HepG2 (cell line): ENCODE measurements around the gene CSTB. TPM values are rescaled to one million over a fixed set of nuclear protein-coding genes. Genes with fewer than 3 reads are reported as not detected.

Experiments
- ATM ChIP-seq: fragments of 450-650 bp; IDR thresholded peaks from 2 replicates; pipeline ENCODE4 v1.7.1; 2017; ENCODE audit warnings: mild to moderate bottlenecking, borderline replicate concordance
- BRF2 ChIP-seq: sonication (generic); formaldehyde crosslinking; IDR thresholded peaks from 2 replicates; pipeline ENCODE4 v1.8.1; 2022; ENCODE audit warnings: mild to moderate bottlenecking, missing genetic modification reagents
- CREM ChIP-seq, 2 experiments: sonication (generic) in 1 of 2; formaldehyde crosslinking in 1 of 2; IDR thresholded peaks; 2 replicates each; pipeline versions ENCODE4 v1.4.0 to v1.6.1; 2016 to 2020; ENCODE audit warnings: antibody characterized with exemption in 1 of 2, mild to moderate bottlenecking in 1 of 2, missing genetic modification reagents in 1 of 2
- DNMT1 ChIP-seq: sonication (generic); formaldehyde crosslinking; IDR thresholded peaks from 2 replicates; pipeline ENCODE4 v1.5.1; 2020; ENCODE audit warnings: mild to moderate bottlenecking, missing genetic modification reagents
- DRAP1 ChIP-seq: IDR thresholded peaks from 2 replicates; pipeline ENCODE4 v1.6.1; 2016; ENCODE audit warnings: missing genetic modification reagents, missing compliant biosample characterization
- ELF1 ChIP-seq: sonication (generic); formaldehyde crosslinking; IDR thresholded peaks from 2 replicates; pipeline ENCODE4 v1.4.0; 2020; ENCODE audit warnings: missing genetic modification reagents
- ETS1 ChIP-seq: sonication (generic); formaldehyde crosslinking; IDR thresholded peaks from 2 replicates; pipeline ENCODE4 v1.4.0; 2020; ENCODE audit warnings: missing genetic modification reagents
- EZH2 ChIP-seq: conservative IDR thresholded peaks from 2 replicates; pipeline ENCODE4 v1.6.1; 2012; ENCODE audit warnings: mild to moderate bottlenecking, low read depth, low read length, moderate library complexity
- IRF1 ChIP-seq: sonication (generic); formaldehyde crosslinking; IDR thresholded peaks from 2 replicates; pipeline ENCODE4 v1.4.0; 2020; ENCODE audit warnings: low read depth, mild to moderate bottlenecking, missing genetic modification reagents
- KDM3A ChIP-seq: IDR thresholded peaks from 2 replicates; pipeline ENCODE4 v1.6.1; 2018; ENCODE audit warnings: low read depth, missing compliant biosample characterization
- KLF12 ChIP-seq: sonication (generic); formaldehyde crosslinking; IDR thresholded peaks from 2 replicates; pipeline ENCODE4 v1.4.0; 2020; ENCODE audit warnings: missing genetic modification reagents, borderline replicate concordance
- MBNL3 ChIP-seq: fragments of 250-450 bp; sonication (Bioruptor Pico); conservative IDR thresholded peaks from 2 replicates; pipeline ENCODE4 v1.8.0; 2022; ENCODE audit warnings: mild to moderate bottlenecking, inconsistent platforms
- POGK ChIP-seq: sonication (generic); formaldehyde crosslinking; conservative IDR thresholded peaks from 2 replicates; pipeline ENCODE4 v1.8.0; 2022; ENCODE audit warnings: mild to moderate bottlenecking, moderate library complexity, missing genetic modification reagents
- RAD51 ChIP-seq: fragments of 450-650 bp; IDR thresholded peaks from 2 replicates; pipeline ENCODE4 v1.6.1; 2016; ENCODE audit warnings: borderline replicate concordance
- RARA ChIP-seq: IDR thresholded peaks from 2 replicates; pipeline ENCODE4 v1.6.1; 2016; ENCODE audit warnings: missing genetic modification reagents, missing compliant biosample characterization
- RBFOX2 ChIP-seq: fragments of 200-400 bp; formaldehyde crosslinking; IDR thresholded peaks from 2 replicates; pipeline ENCODE4 v1.6.1; 2017; ENCODE audit warnings: low read depth, mild to moderate bottlenecking, low read length
- ZBTB21 ChIP-seq: sonication (generic); formaldehyde crosslinking; IDR thresholded peaks from 2 replicates; pipeline ENCODE4 v1.4.0; 2020; ENCODE audit warnings: missing genetic modification reagents
- ZNF264 ChIP-seq: sonication (generic); formaldehyde crosslinking; IDR thresholded peaks from 2 replicates; pipeline ENCODE4 v1.4.0; 2020; ENCODE audit warnings: missing genetic modification reagents
- ZNF576 ChIP-seq: sonication (generic); formaldehyde crosslinking; IDR thresholded peaks from 2 replicates; pipeline ENCODE4 v1.4.0; 2020; ENCODE audit warnings: mild to moderate bottlenecking, missing genetic modification reagents
- ZNF589 ChIP-seq: sonication (generic); formaldehyde crosslinking; conservative IDR thresholded peaks from 2 replicates; pipeline ENCODE4 v1.8.0; 2022; ENCODE audit warnings: mild to moderate bottlenecking, moderate library complexity, missing genetic modification reagents
- ZNF784 ChIP-seq: sonication (generic); formaldehyde crosslinking; IDR thresholded peaks from 2 replicates; pipeline ENCODE4 v1.5.1; 2020; ENCODE audit warnings: missing genetic modification reagents, mild to moderate bottlenecking, borderline replicate concordance
- ZNF850 ChIP-seq: sonication (generic); formaldehyde crosslinking; conservative IDR thresholded peaks from 2 replicates; pipeline ENCODE4 v1.9.0; 2021; ENCODE audit warnings: mild to moderate bottlenecking, missing genetic modification reagents
- polyA plus RNA-seq, 8 experiments: library from polyadenylated mRNA; depleted of rRNA in 3 of 8; stranded (reverse) in 7 of 8; unstranded in 1 of 8; fragments of >200 nt; fragmentation: Illumina TruSeq in 4 of 8; extraction: Trizol in 4 of 8; gene quantifications; 2 replicates each; pipeline versions ENCODE4 v1.2.1 to v1.2.3, GENCODE V29; 2011 to 2016; ENCODE audit warnings: low read depth in 4 of 8, missing spikeins in 1 of 8, mixed read lengths in 1 of 8; ENCODE audit not compliant: insufficient read depth in 1 of 8
- total RNA-seq, 5 experiments: library from RNA; depleted of rRNA; stranded (reverse); fragments of >200 nt; fragmentation: Illumina TruSeq; extraction: Trizol; gene quantifications; 2 replicates each; pipeline ENCODE4 v1.2.3, GENCODE V29; 2016; ENCODE audit warnings: low read depth in 1 of 5

CSTB gene
- total and polyA plus RNA-seq, 2 of the 13 experiments (the other 11 are each of a cell fraction or from before 2014, with no cell fraction given), result 11.7 to 94.1 TPM

- no peak for TF ChIP-seq IRF1 (CRISPR knock-in tag)
- no peak for TF ChIP-seq ZNF850 (CRISPR knock-in tag)
- TF ChIP-seq ZNF784, result 0 out of 2 replicates have a peak, but pooled peaks have one; percentile 13
- no peak for TF ChIP-seq EZH2
- no peak for TF ChIP-seq BRF2 (CRISPR knock-in tag)
- 0 out of 2 replicates have a peak, but pooled peaks have one; percentile 82 for TF ChIP-seq KLF12 (CRISPR knock-in tag)
- TF ChIP-seq CREM (IDR thresholded peaks at IDR 0.05), result peak; percentile 58; the same call in 1 of the 2 replicates
- TF ChIP-seq CREM (CRISPR knock-in tag; IDR thresholded peaks at IDR 0.05), result 0 out of 2 replicates have a peak, but pooled peaks have one; percentile 12
- TF ChIP-seq ETS1, result 0 out of 2 replicates have a peak, but pooled peaks have one; percentile 66
- TF ChIP-seq POGK, result peak; percentile 93
- TF ChIP-seq ZBTB21 (CRISPR knock-in tag), result peak; percentile 59; the same call in 1 of the 2 replicates
- TF ChIP-seq DNMT1 (CRISPR knock-in tag), result no peak
- peak; percentile 64 for TF ChIP-seq DRAP1 (CRISPR knock-in tag)
- peak; percentile 88; the same call in 1 of the 2 replicates for TF ChIP-seq KDM3A (CRISPR knock-in tag)
- TF ChIP-seq ZNF264 (CRISPR knock-in tag), result peak; percentile 69
- peak; percentile 77 for TF ChIP-seq ELF1 (CRISPR knock-in tag)
- 0 out of 2 replicates have a peak, but pooled peaks have one; percentile 64 for TF ChIP-seq ZNF589 (CRISPR knock-in tag)
- peak; percentile 44; the same call in 1 of the 2 replicates for TF ChIP-seq RARA (CRISPR knock-in tag)
- TF ChIP-seq ZNF576 (CRISPR knock-in tag), result no peak; the same call in 1 of the 2 replicates
- no peak for TF ChIP-seq ATM
- no peak for TF ChIP-seq MBNL3 (CRISPR knock-in tag)
- TF ChIP-seq RBFOX2, result peak; percentile 85
- TF ChIP-seq RAD51, result no peak
Measured at GRCh38 chr21:43728467-43729390, 47.4 kb downstream of the CSTB start (continued).
